HEK293 (cell line): ENCODE measurements around the gene GDF9.

Source experiments
- CTCF ChIA-PET: fragments of 350-600 bp; formaldehyde crosslinking; extraction: SDS; loops from one replicate; lab custom pipeline; 2021; ENCODE audit warnings: antibody characterized with exemption; lab: Yijun Ruan, JAX
- POLR2A ChIA-PET: fragments of 300-600 bp; formaldehyde crosslinking; extraction: SDS; loops from one replicate; lab custom pipeline; 2020; ENCODE audit warnings: antibody characterized with exemption, inconsistent platforms; lab: Yijun Ruan, JAX
- H3K27ac ChIP-seq: fragments of 200-500 bp; sonication (Bioruptor generic); 2 replicates; pipeline ENCODE4 v1.5.1; 2014; ENCODE audit warnings: low read depth, low read length, control low read depth, inconsistent platforms; ENCODE audit errors: extremely low read depth
- H3K36me3 ChIP-seq, 2 experiments: fragments of 200-500 bp in 1 of 2; sonication (Bioruptor generic) in 1 of 2; 1 replicate in 1 of 2; 2 replicates in 1 of 2; pipeline ENCODE4 v1.5.1; 2014 to 2017; ENCODE audit warnings: inconsistent platforms in 2 of 2, low read length in 2 of 2; ENCODE audit not compliant: control insufficient read depth in 2 of 2, insufficient read depth in 1 of 2
- H3K4me1 ChIP-seq: fragments of 200-500 bp; sonication (Bioruptor generic); 2 replicates; pipeline ENCODE4 v1.5.1; 2014; ENCODE audit warnings: mild to moderate bottlenecking, low read length, inconsistent platforms; ENCODE audit not compliant: control insufficient read depth, insufficient read depth
- H3K4me3 ChIP-seq: 2 replicates; pipeline ENCODE4 v1.5.1; 2011; ENCODE audit warnings: low read depth, mild to moderate bottlenecking, control low read depth, low read length, moderate library complexity
- H3K9me3 ChIP-seq: fragments of 200-500 bp; sonication (Bioruptor generic); 2 replicates; pipeline ENCODE4 v1.5.1; 2014; ENCODE audit warnings: low read depth, low read length, inconsistent platforms; ENCODE audit not compliant: control insufficient read depth, insufficient read depth
- GLI2 ChIP-seq: fragments of 450-650 bp; formaldehyde crosslinking; IDR thresholded peaks from 2 replicates; pipeline ENCODE4; 2017; ENCODE audit warnings: missing biosample characterization, missing genetic modification characterization, low read depth, borderline replicate concordance
- GLIS2 ChIP-seq: fragments of 450-650 bp; formaldehyde crosslinking; IDR thresholded peaks from 2 replicates; pipeline ENCODE4 v1.5.1; 2016; ENCODE audit warnings: missing biosample characterization, missing genetic modification characterization
- IKZF3 ChIP-seq: fragments of 450-650 bp; IDR thresholded peaks from 2 replicates; pipeline ENCODE4 v1.5.0; 2018; ENCODE audit warnings: missing biosample characterization, mild to moderate bottlenecking, missing genetic modification characterization, moderate library complexity
- KLF16 ChIP-seq: fragments of 450-650 bp; formaldehyde crosslinking; IDR thresholded peaks from 2 replicates; pipeline ENCODE4 v1.5.1; 2017; ENCODE audit warnings: missing biosample characterization, missing genetic modification characterization
- MZF1 ChIP-seq: fragments of 450-650 bp; formaldehyde crosslinking; IDR thresholded peaks from 2 replicates; pipeline ENCODE4 v1.5.1; 2017; ENCODE audit warnings: missing biosample characterization, missing genetic modification characterization, borderline replicate concordance
- SETDB1 ChIP-seq: IDR thresholded peaks from one replicate; pipeline ENCODE4 v1.6.1; 2017; ENCODE audit warnings: mild to moderate bottlenecking, low read length, moderate library complexity, mixed read lengths; ENCODE audit not compliant: insufficient read length
- SP2 ChIP-seq: fragments of 450-650 bp; formaldehyde crosslinking; IDR thresholded peaks from 2 replicates; pipeline ENCODE4 v1.5.1; 2016; ENCODE audit warnings: missing biosample characterization, missing genetic modification characterization
- ZBTB17 ChIP-seq: fragments of 450-650 bp; formaldehyde crosslinking; IDR thresholded peaks from 2 replicates; pipeline ENCODE4 v1.5.1; 2016; ENCODE audit warnings: missing biosample characterization, missing genetic modification characterization
- ZNF114 ChIP-seq: fragments of 450-650 bp; formaldehyde crosslinking; IDR thresholded peaks from 2 replicates; pipeline ENCODE4 v1.5.0; 2017; ENCODE audit warnings: missing biosample characterization, missing genetic modification characterization
- ZNF37A ChIP-seq: fragments of 450-650 bp; IDR thresholded peaks from 2 replicates; pipeline ENCODE4 v1.5.1; 2018; ENCODE audit warnings: missing biosample characterization, missing genetic modification characterization
- ZNF544 ChIP-seq: fragments of 450-650 bp; formaldehyde crosslinking; IDR thresholded peaks from 2 replicates; pipeline ENCODE4 v1.5.0; 2017; ENCODE audit warnings: missing biosample characterization, missing genetic modification characterization
- ZNF561 ChIP-seq: fragments of 450-650 bp; IDR thresholded peaks from 2 replicates; pipeline ENCODE4 v1.5.1; 2018; ENCODE audit warnings: missing biosample characterization, missing genetic modification characterization, borderline replicate concordance
- ZNF660 ChIP-seq: fragments of 450-650 bp; IDR thresholded peaks from 2 replicates; pipeline ENCODE4 v1.5.1; 2018; ENCODE audit warnings: missing biosample characterization, mild to moderate bottlenecking, missing genetic modification characterization
- ZNF830 ChIP-seq: fragments of 450-650 bp; IDR thresholded peaks from 2 replicates; pipeline ENCODE4 v1.5.0; 2018; ENCODE audit warnings: missing biosample characterization, missing genetic modification characterization, low read depth, mild to moderate bottlenecking, moderate library complexity
- ZXDB ChIP-seq: fragments of 450-650 bp; formaldehyde crosslinking; IDR thresholded peaks from 2 replicates; pipeline ENCODE4 v1.5.1; 2016; ENCODE audit warnings: missing biosample characterization, missing genetic modification characterization
- TF ChIP-seq, protein P1 (sequence below): fragments of 450-650 bp; IDR thresholded peaks from 2 replicates; pipeline ENCODE4 v1.5.1; 2018; ENCODE audit warnings: missing biosample characterization, mild to moderate bottlenecking, missing genetic modification characterization
- TF ChIP-seq, protein P2 (sequence below): fragments of 450-650 bp; formaldehyde crosslinking; IDR thresholded peaks from 2 replicates; pipeline ENCODE4 v1.5.1; 2016; ENCODE audit warnings: missing biosample characterization, missing genetic modification characterization
- TF ChIP-seq, protein P3 (sequence below): fragments of 450-650 bp; formaldehyde crosslinking; IDR thresholded peaks from 2 replicates; pipeline ENCODE4 v1.5.1; 2017; ENCODE audit warnings: missing biosample characterization, mild to moderate bottlenecking, missing genetic modification characterization, moderate library complexity
- TF ChIP-seq, protein P4 (sequence below): fragments of 450-650 bp; formaldehyde crosslinking; IDR thresholded peaks from 2 replicates; pipeline ENCODE4 v1.5.1; 2017; ENCODE audit warnings: missing biosample characterization, missing genetic modification characterization
- TF ChIP-seq, protein P5 (sequence below): fragments of 450-650 bp; formaldehyde crosslinking; IDR thresholded peaks from 2 replicates; pipeline ENCODE4 v1.5.1; 2017; ENCODE audit warnings: missing biosample characterization, missing genetic modification characterization

GDF9 gene

DNA sequence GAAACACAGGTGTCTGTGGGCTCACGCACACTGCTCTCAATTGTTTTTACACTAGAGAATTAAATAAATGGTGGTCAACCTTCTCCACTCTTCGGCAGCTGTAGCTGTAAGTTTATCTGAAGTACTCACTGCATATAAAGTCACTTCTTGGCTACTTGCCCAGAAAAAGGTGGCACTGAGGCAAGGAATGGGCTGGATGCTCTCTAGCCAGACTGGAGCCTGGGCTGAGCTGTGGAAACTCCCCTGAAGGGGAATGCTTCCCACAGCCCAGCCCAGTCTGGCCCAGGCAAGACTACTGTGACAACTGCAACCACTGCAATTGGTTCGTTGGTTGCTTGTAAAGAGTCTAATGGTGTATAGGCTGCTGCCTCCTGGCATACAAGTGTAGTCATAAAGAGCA is 11.7 kb upstream of the GDF9 start (continued):
- TF ChIP-seq, protein P1, sequence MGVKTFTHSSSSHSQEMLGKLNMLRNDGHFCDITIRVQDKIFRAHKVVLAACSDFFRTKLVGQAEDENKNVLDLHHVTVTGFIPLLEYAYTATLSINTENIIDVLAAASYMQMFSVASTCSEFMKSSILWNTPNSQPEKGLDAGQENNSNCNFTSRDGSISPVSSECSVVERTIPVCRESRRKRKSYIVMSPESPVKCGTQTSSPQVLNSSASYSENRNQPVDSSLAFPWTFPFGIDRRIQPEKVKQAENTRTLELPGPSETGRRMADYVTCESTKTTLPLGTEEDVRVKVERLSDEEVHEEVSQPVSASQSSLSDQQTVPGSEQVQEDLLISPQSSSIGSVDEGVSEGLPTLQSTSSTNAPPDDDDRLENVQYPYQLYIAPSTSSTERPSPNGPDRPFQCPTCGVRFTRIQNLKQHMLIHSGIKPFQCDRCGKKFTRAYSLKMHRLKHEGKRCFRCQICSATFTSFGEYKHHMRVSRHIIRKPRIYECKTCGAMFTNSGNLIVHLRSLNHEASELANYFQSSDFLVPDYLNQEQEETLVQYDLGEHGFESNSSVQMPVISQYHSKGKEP (tag by site-specific recombination): peak; percentile 83
- TF ChIP-seq, protein P2, sequence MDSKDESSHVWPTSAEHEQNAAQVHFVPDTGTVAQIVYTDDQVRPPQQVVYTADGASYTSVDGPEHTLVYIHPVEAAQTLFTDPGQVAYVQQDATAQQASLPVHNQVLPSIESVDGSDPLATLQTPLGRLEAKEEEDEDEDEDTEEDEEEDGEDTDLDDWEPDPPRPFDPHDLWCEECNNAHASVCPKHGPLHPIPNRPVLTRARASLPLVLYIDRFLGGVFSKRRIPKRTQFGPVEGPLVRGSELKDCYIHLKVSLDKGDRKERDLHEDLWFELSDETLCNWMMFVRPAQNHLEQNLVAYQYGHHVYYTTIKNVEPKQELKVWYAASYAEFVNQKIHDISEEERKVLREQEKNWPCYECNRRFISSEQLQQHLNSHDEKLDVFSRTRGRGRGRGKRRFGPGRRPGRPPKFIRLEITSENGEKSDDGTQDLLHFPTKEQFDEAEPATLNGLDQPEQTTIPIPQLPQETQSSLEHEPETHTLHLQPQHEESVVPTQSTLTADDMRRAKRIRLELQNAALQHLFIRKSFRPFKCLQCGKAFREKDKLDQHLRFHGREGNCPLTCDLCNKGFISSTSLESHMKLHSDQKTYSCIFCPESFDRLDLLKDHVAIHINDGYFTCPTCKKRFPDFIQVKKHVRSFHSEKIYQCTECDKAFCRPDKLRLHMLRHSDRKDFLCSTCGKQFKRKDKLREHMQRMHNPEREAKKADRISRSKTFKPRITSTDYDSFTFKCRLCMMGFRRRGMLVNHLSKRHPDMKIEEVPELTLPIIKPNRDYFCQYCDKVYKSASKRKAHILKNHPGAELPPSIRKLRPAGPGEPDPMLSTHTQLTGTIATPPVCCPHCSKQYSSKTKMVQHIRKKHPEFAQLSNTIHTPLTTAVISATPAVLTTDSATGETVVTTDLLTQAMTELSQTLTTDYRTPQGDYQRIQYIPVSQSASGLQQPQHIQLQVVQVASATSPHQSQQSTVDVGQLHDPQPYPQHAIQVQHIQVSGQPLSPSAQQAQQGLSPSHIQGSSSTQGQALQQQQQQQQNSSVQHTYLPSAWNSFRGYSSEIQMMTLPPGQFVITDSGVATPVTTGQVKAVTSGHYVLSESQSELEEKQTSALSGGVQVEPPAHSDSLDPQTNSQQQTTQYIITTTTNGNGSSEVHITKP (tag by site-specific recombination): 0 out of 2 replicates have a peak, but pooled peaks have one; percentile 43
- TF ChIP-seq MZF1 (peak; percentile 93), ZNF561 (peak; percentile 87; the same call in 1 of the 2 replicates), ZNF660 (tag by site-specific recombination) (0 out of 2 replicates have a peak, but pooled peaks have one; percentile 48), SP2 (tag by site-specific recombination) (peak; percentile 49), SETDB1 (no peak), ZBTB17 (tag by site-specific recombination) (0 out of 2 replicates have a peak, but pooled peaks have one; percentile 21)
- TF ChIP-seq, protein P3, sequence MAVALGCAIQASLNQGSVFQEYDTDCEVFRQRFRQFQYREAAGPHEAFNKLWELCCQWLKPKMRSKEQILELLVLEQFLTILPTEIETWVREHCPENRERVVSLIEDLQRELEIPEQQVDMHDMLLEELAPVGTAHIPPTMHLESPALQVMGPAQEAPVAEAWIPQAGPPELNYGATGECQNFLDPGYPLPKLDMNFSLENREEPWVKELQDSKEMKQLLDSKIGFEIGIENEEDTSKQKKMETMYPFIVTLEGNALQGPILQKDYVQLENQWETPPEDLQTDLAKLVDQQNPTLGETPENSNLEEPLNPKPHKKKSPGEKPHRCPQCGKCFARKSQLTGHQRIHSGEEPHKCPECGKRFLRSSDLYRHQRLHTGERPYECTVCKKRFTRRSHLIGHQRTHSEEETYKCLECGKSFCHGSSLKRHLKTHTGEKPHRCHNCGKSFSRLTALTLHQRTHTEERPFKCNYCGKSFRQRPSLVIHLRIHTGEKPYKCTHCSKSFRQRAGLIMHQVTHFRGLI (tag by site-specific recombination): peak; percentile 68; the same call in 1 of the 2 replicates
- TF ChIP-seq, protein P4, sequence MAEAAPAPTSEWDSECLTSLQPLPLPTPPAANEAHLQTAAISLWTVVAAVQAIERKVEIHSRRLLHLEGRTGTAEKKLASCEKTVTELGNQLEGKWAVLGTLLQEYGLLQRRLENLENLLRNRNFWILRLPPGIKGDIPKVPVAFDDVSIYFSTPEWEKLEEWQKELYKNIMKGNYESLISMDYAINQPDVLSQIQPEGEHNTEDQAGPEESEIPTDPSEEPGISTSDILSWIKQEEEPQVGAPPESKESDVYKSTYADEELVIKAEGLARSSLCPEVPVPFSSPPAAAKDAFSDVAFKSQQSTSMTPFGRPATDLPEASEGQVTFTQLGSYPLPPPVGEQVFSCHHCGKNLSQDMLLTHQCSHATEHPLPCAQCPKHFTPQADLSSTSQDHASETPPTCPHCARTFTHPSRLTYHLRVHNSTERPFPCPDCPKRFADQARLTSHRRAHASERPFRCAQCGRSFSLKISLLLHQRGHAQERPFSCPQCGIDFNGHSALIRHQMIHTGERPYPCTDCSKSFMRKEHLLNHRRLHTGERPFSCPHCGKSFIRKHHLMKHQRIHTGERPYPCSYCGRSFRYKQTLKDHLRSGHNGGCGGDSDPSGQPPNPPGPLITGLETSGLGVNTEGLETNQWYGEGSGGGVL (tag by site-specific recombination): no peak
- TF ChIP-seq, protein P5, sequence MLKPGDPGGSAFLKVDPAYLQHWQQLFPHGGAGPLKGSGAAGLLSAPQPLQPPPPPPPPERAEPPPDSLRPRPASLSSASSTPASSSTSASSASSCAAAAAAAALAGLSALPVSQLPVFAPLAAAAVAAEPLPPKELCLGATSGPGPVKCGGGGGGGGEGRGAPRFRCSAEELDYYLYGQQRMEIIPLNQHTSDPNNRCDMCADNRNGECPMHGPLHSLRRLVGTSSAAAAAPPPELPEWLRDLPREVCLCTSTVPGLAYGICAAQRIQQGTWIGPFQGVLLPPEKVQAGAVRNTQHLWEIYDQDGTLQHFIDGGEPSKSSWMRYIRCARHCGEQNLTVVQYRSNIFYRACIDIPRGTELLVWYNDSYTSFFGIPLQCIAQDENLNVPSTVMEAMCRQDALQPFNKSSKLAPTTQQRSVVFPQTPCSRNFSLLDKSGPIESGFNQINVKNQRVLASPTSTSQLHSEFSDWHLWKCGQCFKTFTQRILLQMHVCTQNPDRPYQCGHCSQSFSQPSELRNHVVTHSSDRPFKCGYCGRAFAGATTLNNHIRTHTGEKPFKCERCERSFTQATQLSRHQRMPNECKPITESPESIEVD: peak; percentile 77
- TF ChIP-seq, all 188 proteins: peak for 18

DNA sequence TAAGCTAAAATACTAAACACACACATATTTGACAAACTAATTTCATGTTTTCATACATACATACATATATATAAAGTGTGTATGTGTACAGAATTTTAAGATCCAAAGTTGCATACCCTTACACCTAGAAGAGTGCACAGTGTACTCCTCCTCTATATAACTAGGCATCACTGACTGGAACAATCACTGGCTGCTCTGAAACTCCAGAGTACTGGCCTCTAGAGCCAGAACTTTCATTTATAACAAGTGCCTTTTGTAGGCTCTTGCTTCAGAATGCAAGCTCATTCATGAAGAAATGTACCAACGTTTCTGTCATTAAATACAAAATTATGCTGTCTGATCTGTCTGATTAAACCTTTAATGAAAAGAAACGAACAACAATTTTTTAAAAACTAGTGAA is 11.2 kb upstream of the GDF9 start:
- Histone ChIP-seq H3K4me1 (peaks cover 9% of the 10 kb centered on the region), H3K36me3 (peaks cover 29 to 90% of the 10 kb centered on the region in 2 experiments), H3K9me3 (no peaks in the 10 kb centered on the region), H3K4me3 (no peak overlapping the region), H3K27ac (no peak overlapping the region)
- POLR2A ChIA-PET: interaction anchor here (0.6 to 1.4 kb wide), 3 partner anchors 11 to 86 kb away, joined by 4 to 8 read pairs (median 5); partner anchors contain the start of genes AFF4, GDF9 and UQCRQ
- TF ChIP-seq KLF16 (tag by site-specific recombination): no peak
- TF ChIP-seq ZXDB (tag by site-specific recombination): no peak
- TF ChIP-seq ZNF544 (tag by site-specific recombination): no peak
- no peak for TF ChIP-seq ZNF830 (tag by site-specific recombination)
- no peak for TF ChIP-seq GLIS2 (tag by site-specific recombination)
- TF ChIP-seq ZNF37A (tag by site-specific recombination): no peak
- no peak for TF ChIP-seq IKZF3
- TF ChIP-seq ZNF114 (tag by site-specific recombination): no peak
- no peak for TF ChIP-seq ZNF660 (tag by site-specific recombination)
- TF ChIP-seq, protein P5: no peak
- TF ChIP-seq SP2 (tag by site-specific recombination): no peak
- no peak for TF ChIP-seq GLI2 (tag by site-specific recombination)
- CTCF ChIA-PET: interaction anchor here (0.6 to 1.1 kb wide), 7 partner anchors 11 to 672 kb away, joined by 3 to 6 read pairs (median 4); partner anchors contain the start of genes GDF9 and UQCRQ
